SU-DHL-6 (cell line): ENCODE data around the gene SH3RF3.

Experiments used
- EZH2phosphoT487 ChIP-seq: fragments of 200-600 bp; sonication (generic), shearing (Covaris generic); conservative IDR thresholded peaks from 2 replicates; pipeline ENCODE4 v1.6.1; 2018; ENCODE audit warnings: mild to moderate bottlenecking, antibody characterized with exemption, low read length, moderate library complexity, mixed read lengths
- TF ChIP-seq, protein P1 (sequence below): fragments of 200-600 bp; sonication (generic); IDR thresholded peaks from one replicate; pipeline ENCODE4 v1.5.1; 2017; ENCODE audit warnings: antibody characterized with exemption, mild to moderate bottlenecking, low read length, moderate library complexity; ENCODE audit not compliant: insufficient read depth, poor library complexity, severe bottlenecking

DNA sequence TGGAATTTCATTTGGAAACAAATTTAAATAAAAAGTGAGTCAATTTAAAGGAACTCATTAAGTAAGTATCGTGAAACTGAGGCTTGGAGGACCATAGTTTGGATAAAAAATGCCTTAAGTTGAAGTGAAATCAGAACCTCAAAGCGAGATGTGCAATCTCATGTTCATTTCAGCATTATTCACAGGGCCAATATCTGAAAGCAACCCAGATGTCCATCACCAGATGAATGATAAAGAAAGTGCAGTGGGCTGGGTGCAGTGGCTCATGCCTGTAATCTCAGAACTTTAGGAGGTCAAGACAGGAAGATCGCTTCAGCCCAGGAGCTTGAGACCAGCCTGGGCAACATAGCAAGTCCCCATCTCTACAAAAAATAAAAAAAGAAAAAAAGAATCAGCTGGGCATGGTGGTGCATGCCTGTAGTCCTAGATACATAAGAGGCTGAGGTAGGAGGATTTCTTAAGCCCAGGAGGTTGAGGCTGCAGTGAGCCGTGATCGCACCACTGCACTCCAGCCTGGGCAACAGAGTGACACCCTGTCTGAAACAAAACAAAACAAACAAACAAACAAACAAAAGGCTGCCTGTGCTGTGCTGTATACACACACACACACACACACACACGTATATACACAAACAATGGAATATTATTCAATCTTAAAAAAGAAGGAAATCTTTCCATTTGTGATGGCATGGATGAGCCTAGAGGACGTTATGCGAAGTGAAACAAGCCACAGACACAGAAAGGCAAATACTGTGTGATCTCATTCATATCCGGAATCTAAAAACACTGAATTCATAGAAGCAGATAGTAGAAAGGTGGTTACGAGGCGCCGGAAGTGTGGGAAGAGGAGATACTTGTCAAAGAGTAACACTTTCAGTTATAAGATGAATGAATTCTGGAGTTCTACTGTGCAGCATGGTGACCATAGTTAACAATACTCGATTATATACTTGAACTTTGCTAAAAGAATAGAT, 14.5 kb downstream of the SH3RF3 start:
- TF ChIP-seq, protein P1, sequence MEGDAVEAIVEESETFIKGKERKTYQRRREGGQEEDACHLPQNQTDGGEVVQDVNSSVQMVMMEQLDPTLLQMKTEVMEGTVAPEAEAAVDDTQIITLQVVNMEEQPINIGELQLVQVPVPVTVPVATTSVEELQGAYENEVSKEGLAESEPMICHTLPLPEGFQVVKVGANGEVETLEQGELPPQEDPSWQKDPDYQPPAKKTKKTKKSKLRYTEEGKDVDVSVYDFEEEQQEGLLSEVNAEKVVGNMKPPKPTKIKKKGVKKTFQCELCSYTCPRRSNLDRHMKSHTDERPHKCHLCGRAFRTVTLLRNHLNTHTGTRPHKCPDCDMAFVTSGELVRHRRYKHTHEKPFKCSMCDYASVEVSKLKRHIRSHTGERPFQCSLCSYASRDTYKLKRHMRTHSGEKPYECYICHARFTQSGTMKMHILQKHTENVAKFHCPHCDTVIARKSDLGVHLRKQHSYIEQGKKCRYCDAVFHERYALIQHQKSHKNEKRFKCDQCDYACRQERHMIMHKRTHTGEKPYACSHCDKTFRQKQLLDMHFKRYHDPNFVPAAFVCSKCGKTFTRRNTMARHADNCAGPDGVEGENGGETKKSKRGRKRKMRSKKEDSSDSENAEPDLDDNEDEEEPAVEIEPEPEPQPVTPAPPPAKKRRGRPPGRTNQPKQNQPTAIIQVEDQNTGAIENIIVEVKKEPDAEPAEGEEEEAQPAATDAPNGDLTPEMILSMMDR = no peak
- no peak for TF ChIP-seq EZH2phosphoT487
